IPS-18a (cell line): ENCODE measurements around the gene HIVEP3.

Experiments used
- H3K27ac ChIP-seq: one replicate; pipeline ENCODE4 v1.5.1; 2013; ENCODE audit warnings: low read length
- H3K27me3 ChIP-seq: one replicate; pipeline ENCODE4 v1.6.1; 2013; ENCODE audit warnings: mild to moderate bottlenecking, low read length; ENCODE audit not compliant: control insufficient read depth, insufficient read depth
- H3K36me3 ChIP-seq: one replicate; pipeline ENCODE4 v1.6.1; 2013; ENCODE audit warnings: low read depth, low read length; ENCODE audit not compliant: control insufficient read depth
- H3K4me1 ChIP-seq: one replicate; pipeline ENCODE4 v1.6.1; 2013; ENCODE audit warnings: low read depth, low read length; ENCODE audit not compliant: control insufficient read depth
- H3K4me3 ChIP-seq: one replicate; pipeline ENCODE4 v1.5.1; 2013; ENCODE audit warnings: low read length
- H3K9ac ChIP-seq: one replicate; pipeline ENCODE4 v1.6.1; 2013; ENCODE audit warnings: mild to moderate bottlenecking, low read length, moderate library complexity
- H3K9me3 ChIP-seq: one replicate; pipeline ENCODE4 v1.6.1; 2013; ENCODE audit warnings: low read depth, low read length; ENCODE audit not compliant: control insufficient read depth

HIVEP3 gene

GRCh38 chr1:41862384-41863221, 56.1 kb downstream of the HIVEP3 start:
- Histone ChIP-seq H3K36me3 (no peaks in the 10 kb centered on the region), H3K27me3 (no peaks in the 10 kb centered on the region), H3K9me3 (no peaks in the 10 kb centered on the region), H3K27ac (no peak overlapping the region), H3K9ac (no peak overlapping the region), H3K4me1 (peaks cover 18% of the 10 kb centered on the region), H3K4me3 (no peak overlapping the region)

- H3K36me3 ChIP-seq, result no peaks in the 10 kb centered on the region
- no peaks in the 10 kb centered on the region for H3K9me3 ChIP-seq
- H3K27me3 ChIP-seq, result no peaks in the 10 kb centered on the region
- peaks cover 18% of the 10 kb centered on the region for H3K4me1 ChIP-seq
- H3K4me3 ChIP-seq, result no peak overlapping the region
- H3K27ac ChIP-seq, result no peak overlapping the region
- H3K9ac ChIP-seq, result no peak overlapping the region
Observed at GRCh38 chr1:41861535-41862383, 57.0 kb downstream of the HIVEP3 start.

GRCh38 chr1:41860771-41861170, 58.0 kb downstream of the HIVEP3 start:
- Histone ChIP-seq H3K27ac (no peak overlapping the region), H3K36me3 (no peaks in the 10 kb centered on the region), H3K4me3 (no peak overlapping the region), H3K27me3 (no peaks in the 10 kb centered on the region), H3K4me1 (peaks cover 18% of the 10 kb centered on the region), H3K9me3 (no peaks in the 10 kb centered on the region), H3K9ac (no peak overlapping the region)

GRCh38 chr1:41860214-41860613, 58.5 kb downstream of the HIVEP3 start:
- Histone ChIP-seq H3K4me3 (no peak overlapping the region), H3K9ac (no peak overlapping the region), H3K27ac (no peak overlapping the region), H3K27me3 (no peaks in the 10 kb centered on the region), H3K36me3 (no peaks in the 10 kb centered on the region), H3K9me3 (no peaks in the 10 kb centered on the region), H3K4me1 (peaks cover 18% of the 10 kb centered on the region)

GRCh38 chr1:41859686-41860085, 59.0 kb downstream of the HIVEP3 start:
- H3K27ac ChIP-seq, result no peak overlapping the region
- H3K36me3 ChIP-seq, result no peaks in the 10 kb centered on the region
- no peak overlapping the region for H3K9ac ChIP-seq
- no peaks in the 10 kb centered on the region for H3K9me3 ChIP-seq
- H3K4me3 ChIP-seq, result no peak overlapping the region
- H3K27me3 ChIP-seq, result no peaks in the 10 kb centered on the region
- H3K4me1 ChIP-seq, result peaks cover 18% of the 10 kb centered on the region

- H3K4me3 ChIP-seq, result no peak overlapping the region
- no peak overlapping the region for H3K27ac ChIP-seq
- H3K9ac ChIP-seq, result no peak overlapping the region
- peaks cover 2% of the 10 kb centered on the region for H3K4me1 ChIP-seq
- no peaks in the 10 kb centered on the region for H3K36me3 ChIP-seq
- no peaks in the 10 kb centered on the region for H3K27me3 ChIP-seq
- no peaks in the 10 kb centered on the region for H3K9me3 ChIP-seq
Observed at GRCh38 chr1:41856944-41857285, 61.8 kb downstream of the HIVEP3 start.

GRCh38 chr1:41856151-41856943, 62.4 kb downstream of the HIVEP3 start:
- Histone ChIP-seq H3K27me3 (no peaks in the 10 kb centered on the region), H3K27ac (no peak overlapping the region), H3K9ac (no peak overlapping the region), H3K4me1 (peaks cover 5% of the 10 kb centered on the region), H3K4me3 (no peak overlapping the region), H3K36me3 (no peaks in the 10 kb centered on the region), H3K9me3 (no peaks in the 10 kb centered on the region)

- no peaks in the 10 kb centered on the region for H3K9me3 ChIP-seq
- no peaks in the 10 kb centered on the region for H3K27me3 ChIP-seq
- no peak overlapping the region for H3K27ac ChIP-seq
- H3K36me3 ChIP-seq, result no peaks in the 10 kb centered on the region
- peaks cover 5% of the 10 kb centered on the region for H3K4me1 ChIP-seq
- no peak overlapping the region for H3K9ac ChIP-seq
- H3K4me3 ChIP-seq, result no peak overlapping the region
Observed at GRCh38 chr1:41855713-41856112, 63.0 kb downstream of the HIVEP3 start.

GRCh38 chr1:41853907-41854306, 64.8 kb downstream of the HIVEP3 start:
- Histone ChIP-seq H3K9ac (no peak overlapping the region), H3K27me3 (no peaks in the 10 kb centered on the region), H3K9me3 (no peaks in the 10 kb centered on the region), H3K4me3 (no peak overlapping the region), H3K36me3 (no peaks in the 10 kb centered on the region), H3K27ac (no peak overlapping the region), H3K4me1 (peaks cover 5% of the 10 kb centered on the region)

- peaks cover 5% of the 10 kb centered on the region for H3K4me1 ChIP-seq
- H3K9ac ChIP-seq, result no peak overlapping the region
- H3K4me3 ChIP-seq, result no peak overlapping the region
- no peaks in the 10 kb centered on the region for H3K9me3 ChIP-seq
- no peaks in the 10 kb centered on the region for H3K36me3 ChIP-seq
- no peaks in the 10 kb centered on the region for H3K27me3 ChIP-seq
- no peak overlapping the region for H3K27ac ChIP-seq
Observed at GRCh38 chr1:41852091-41852490, 66.6 kb downstream of the HIVEP3 start.

- no peaks in the 10 kb centered on the region for H3K9me3 ChIP-seq
- H3K4me1 ChIP-seq, result peaks cover 5% of the 10 kb centered on the region
- H3K27ac ChIP-seq, result no peak overlapping the region
- H3K27me3 ChIP-seq, result no peaks in the 10 kb centered on the region
- no peak overlapping the region for H3K4me3 ChIP-seq
- no peak overlapping the region for H3K9ac ChIP-seq
- no peaks in the 10 kb centered on the region for H3K36me3 ChIP-seq
Observed at GRCh38 chr1:41851589-41851988, 67.1 kb downstream of the HIVEP3 start.
